ENCODE results near the gene TSPAN9. TPM values are rescaled to one million over a fixed set of nuclear protein-coding genes. Genes with fewer than 3 reads are reported as not detected.

TSPAN9 gene
- polyA plus RNA-seq, 2 of the 4 experiments (the other 2 are of a cell fraction), result 12.4 to 16.1 TPM

DNA sequence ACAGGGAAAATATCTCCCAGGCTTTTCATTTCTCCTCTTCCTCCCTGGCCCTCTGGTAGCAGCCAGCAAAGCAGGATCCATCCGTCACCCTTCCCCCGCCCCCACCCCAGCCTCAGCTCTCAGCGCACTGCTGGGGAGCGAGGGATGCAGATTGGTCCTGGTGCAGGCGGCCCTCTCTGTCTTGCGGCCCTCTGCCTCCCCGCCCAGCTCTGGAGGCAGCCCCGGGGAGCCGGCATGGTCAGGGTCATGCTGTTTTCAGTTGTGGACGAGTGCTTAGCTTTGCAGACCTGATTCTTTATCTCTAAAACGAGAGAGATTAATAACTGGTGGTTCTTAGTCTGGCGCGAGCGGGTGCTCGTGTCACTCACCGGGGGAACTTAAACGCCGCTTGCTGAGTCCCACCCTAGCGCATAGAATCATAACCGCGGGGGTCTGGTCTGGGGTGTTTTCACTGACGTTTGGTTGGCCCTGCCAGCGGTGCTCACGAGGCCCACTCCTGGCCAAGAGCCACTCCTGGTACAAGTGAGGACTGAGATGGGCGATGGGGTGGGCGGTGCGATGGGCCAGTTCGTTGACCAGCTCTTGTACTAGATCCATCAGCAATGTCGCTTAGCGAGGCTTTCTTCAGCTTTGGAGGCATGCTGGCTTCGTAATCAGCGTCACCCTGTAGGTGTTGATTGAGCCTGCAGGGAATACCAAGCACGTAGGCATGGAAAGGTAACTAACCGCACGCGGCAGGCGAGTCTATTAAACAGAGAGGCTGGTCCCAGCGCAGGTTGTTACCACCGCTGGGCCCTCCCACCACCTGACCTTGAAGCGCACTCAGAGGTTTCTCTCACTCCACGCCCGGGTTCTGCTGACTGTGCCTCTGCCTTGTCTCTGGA is 95.2 kb downstream of the TSPAN9 start:
- peak overlapping the region; percentile 78 to 87; a peak in 5 of 6 replicates for H3K27ac ChIP-seq
- H3K4me1 ChIP-seq, result peaks cover 44% of the 10 kb centered on the region
- H3K4me2 ChIP-seq, result no peak overlapping the region; the same call in 2 of the 3 replicates
- 94% methylated on average over 41 of the region's 42 CpGs for WGBS (ENCODE audit: missing lambda C conversion rate)
- TF ChIP-seq RNF2 (IDR thresholded peaks at IDR 0.05; ENCODE audit: borderline replicate concordance, low read depth), result no peak
- no peak for TF ChIP-seq PBX3 (IDR thresholded peaks at IDR 0.05)
- TF ChIP-seq HOXA7 (CRISPR knock-in tag; IDR thresholded peaks at IDR 0.05), result no peak
- TF ChIP-seq ZFP36 (IDR thresholded peaks at IDR 0.05; ENCODE audit: borderline replicate concordance, partially characterized antibody), result no peak
- TF ChIP-seq TP53 (CRISPR knock-in tag; IDR thresholded peaks at IDR 0.05), result no peak
- no peak for TF ChIP-seq CEBPB (IDR thresholded peaks at IDR 0.05)
- TF ChIP-seq ZC3H11A (IDR thresholded peaks at IDR 0.05), result no peak
- TF ChIP-seq PHF8 (IDR thresholded peaks at IDR 0.05; ENCODE audit: borderline replicate concordance, low read depth), result no peak
- no peak for TF ChIP-seq HDAC2 (IDR thresholded peaks at IDR 0.05)
- no peak for TF ChIP-seq EP300 (IDR thresholded peaks at IDR 0.05)
- TF ChIP-seq SMC3 (IDR thresholded peaks at IDR 0.05), result no peak
- TF ChIP-seq JUN (IDR thresholded peaks at IDR 0.05), result no peak
- TF ChIP-seq POLR2AphosphoS2 (conservative IDR thresholded peaks at IDR 0.05; ENCODE audit: low read length), result no peak
- no peak for TF ChIP-seq SREBF2 (IDR thresholded peaks at IDR 0.05)
- TF ChIP-seq, protein P1, sequence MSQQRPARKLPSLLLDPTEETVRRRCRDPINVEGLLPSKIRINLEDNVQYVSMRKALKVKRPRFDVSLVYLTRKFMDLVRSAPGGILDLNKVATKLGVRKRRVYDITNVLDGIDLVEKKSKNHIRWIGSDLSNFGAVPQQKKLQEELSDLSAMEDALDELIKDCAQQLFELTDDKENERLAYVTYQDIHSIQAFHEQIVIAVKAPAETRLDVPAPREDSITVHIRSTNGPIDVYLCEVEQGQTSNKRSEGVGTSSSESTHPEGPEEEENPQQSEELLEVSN (IDR thresholded peaks at IDR 0.05; ENCODE audit: borderline replicate concordance, low read depth), result no peak
- H3K4me3 ChIP-seq, result no peak overlapping the region
- no peak for DNase-seq (ENCODE audit: low read depth in 1 of 2, low spot score in 1 of 2)
- H3K9me3 ChIP-seq, result no peaks in the 10 kb centered on the region
- CTCF ChIA-PET, result interaction anchor here (0.9 to 5.9 kb wide), 6 partner anchors 8 to 127 kb away, joined by 3 to 40 read pairs (median 4); no protein-coding TSS in a partner anchor
- FAIRE-seq, result no peak
- no peak for ATAC-seq
- POLR2A ChIA-PET, result no interaction called here

- WGBS (ENCODE audit: missing lambda C conversion rate), result 94% methylated on average over 14 of the region's 14 CpGs
- TF ChIP-seq JUN (IDR thresholded peaks at IDR 0.05) (no peak), ZSCAN20 (CRISPR knock-in tag; IDR thresholded peaks at IDR 0.05) (no peak), CHD2 (IDR thresholded peaks at IDR 0.05; ENCODE audit: low read length, partially characterized antibody) (no peak), CHD4 (IDR thresholded peaks at IDR 0.05; ENCODE audit: borderline replicate concordance) (no peak)
- H3K9me3 ChIP-seq, result no peaks in the 10 kb centered on the region
- ChIA-PET POLR2A (no interaction called here), CTCF (interaction anchor here (2.0 to 3.2 kb wide), 2 partner anchors 30 to 102 kb away, joined by 5 to 17 read pairs; no protein-coding TSS in a partner anchor)
- peaks cover 38% of the 10 kb centered on the region for H3K4me1 ChIP-seq
- H3K27ac ChIP-seq, result peak overlapping the region; percentile 27 to 38; a peak in 2 of 6 replicates
- no peak overlapping the region for H3K4me2 ChIP-seq
- ATAC-seq (no peak), FAIRE-seq (no peak), DNase-seq (ENCODE audit: low read depth in 1 of 2, low spot score in 1 of 2) (no peak)
- H3K4me3 ChIP-seq, result no peak overlapping the region
These were observed 95.9 kb downstream of the TSPAN9 start for GRCh38 chr12:3173008-3173553.

DNA sequence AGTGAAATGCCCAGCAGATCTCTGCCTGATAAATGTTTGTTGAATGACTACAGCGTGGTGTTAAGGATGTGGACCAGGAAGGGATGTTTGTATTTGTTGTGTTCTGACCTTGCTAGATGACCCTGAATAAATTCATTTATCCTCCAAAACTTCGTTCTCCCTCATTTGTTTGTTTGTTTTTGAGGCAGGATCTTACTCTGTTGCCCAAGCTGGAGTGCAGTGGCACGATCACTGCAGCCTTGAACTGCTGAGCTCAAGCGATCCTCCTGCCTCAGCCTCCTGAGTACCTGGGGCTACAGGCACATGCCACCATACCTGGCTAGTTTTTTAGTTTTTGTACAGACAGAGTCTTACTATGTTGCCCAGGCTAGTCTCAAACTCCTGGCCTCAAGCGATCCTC is 96.7 kb downstream of the TSPAN9 start:
- Histone ChIP-seq H3K4me3 (no peak overlapping the region), H3K27ac (peak overlapping the region in 1 of 2 experiments; percentile 31; a peak in 1 of 6 replicates), H3K4me2 (no peak overlapping the region), H3K4me1 (peaks cover 32% of the 10 kb centered on the region), H3K9me3 (no peaks in the 10 kb centered on the region)
- POLR2A ChIA-PET, result no interaction called here
- CTCF ChIA-PET, result interaction anchor here (0.9 to 3.2 kb wide), 5 partner anchors 23 to 126 kb away, joined by 3 to 17 read pairs (median 4); no protein-coding TSS in a partner anchor
- 75% methylated on average over 5 of the region's 5 CpGs for WGBS (ENCODE audit: missing lambda C conversion rate)
- no peak for ATAC-seq
- no peak for FAIRE-seq
- TF ChIP-seq BHLHE40 (IDR thresholded peaks at IDR 0.05; ENCODE audit: low read depth, low read length), result no peak
- no peak for DNase-seq (ENCODE audit: low read depth in 1 of 2, low spot score in 1 of 2)
